IPS-18c (cell line): ENCODE measurements around the gene AMBP.

Source experiments
- H3K4me3 ChIP-seq: 2 replicates; pipeline ENCODE4 v1.7.0; 2013; ENCODE audit warnings: low read depth, mild to moderate bottlenecking, low read length, moderate library complexity; ENCODE audit not compliant: insufficient read depth
- H3K9me3 ChIP-seq: one replicate; pipeline ENCODE4 v1.6.1; 2013; ENCODE audit warnings: mild to moderate bottlenecking, low read length, moderate library complexity; ENCODE audit not compliant: control insufficient read depth, insufficient read depth

The AMBP gene

GRCh38 chr9:114061830-114062474 is 16.1 kb downstream of the AMBP start:
- Histone ChIP-seq H3K9me3 (peaks cover 2% of the 10 kb centered on the region), H3K4me3 (no peak overlapping the region)

GRCh38 chr9:114061292-114061691 is 16.8 kb downstream of the AMBP start:
- Histone ChIP-seq H3K4me3 (no peak overlapping the region), H3K9me3 (peaks cover 2% of the 10 kb centered on the region)

GRCh38 chr9:114060711-114061110 is 17.4 kb downstream of the AMBP start:
- Histone ChIP-seq H3K4me3 (no peak overlapping the region), H3K9me3 (peaks cover 2% of the 10 kb centered on the region)

DNA sequence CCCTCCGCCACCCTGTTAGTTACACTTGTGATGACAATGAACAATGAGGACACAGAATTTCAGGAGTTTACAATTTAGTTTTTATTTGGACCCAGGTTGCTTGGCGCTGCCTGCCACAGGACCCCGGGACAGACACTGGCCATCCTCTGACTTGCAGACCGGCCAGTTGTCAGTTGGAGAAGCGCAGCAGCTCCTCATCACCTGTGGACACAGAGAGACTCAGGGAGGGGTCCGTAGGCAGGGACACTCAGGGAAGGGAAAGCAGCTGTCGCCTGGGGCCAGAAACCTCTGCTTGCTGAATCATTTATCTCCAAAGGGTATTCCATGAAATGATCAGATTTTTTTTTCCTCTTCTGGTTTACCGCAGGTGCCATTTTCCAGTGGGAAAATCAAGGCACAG is 18.0 kb downstream of the AMBP start:
- Histone ChIP-seq H3K4me3 (no peak overlapping the region), H3K9me3 (peaks cover 2% of the 10 kb centered on the region)

DNA sequence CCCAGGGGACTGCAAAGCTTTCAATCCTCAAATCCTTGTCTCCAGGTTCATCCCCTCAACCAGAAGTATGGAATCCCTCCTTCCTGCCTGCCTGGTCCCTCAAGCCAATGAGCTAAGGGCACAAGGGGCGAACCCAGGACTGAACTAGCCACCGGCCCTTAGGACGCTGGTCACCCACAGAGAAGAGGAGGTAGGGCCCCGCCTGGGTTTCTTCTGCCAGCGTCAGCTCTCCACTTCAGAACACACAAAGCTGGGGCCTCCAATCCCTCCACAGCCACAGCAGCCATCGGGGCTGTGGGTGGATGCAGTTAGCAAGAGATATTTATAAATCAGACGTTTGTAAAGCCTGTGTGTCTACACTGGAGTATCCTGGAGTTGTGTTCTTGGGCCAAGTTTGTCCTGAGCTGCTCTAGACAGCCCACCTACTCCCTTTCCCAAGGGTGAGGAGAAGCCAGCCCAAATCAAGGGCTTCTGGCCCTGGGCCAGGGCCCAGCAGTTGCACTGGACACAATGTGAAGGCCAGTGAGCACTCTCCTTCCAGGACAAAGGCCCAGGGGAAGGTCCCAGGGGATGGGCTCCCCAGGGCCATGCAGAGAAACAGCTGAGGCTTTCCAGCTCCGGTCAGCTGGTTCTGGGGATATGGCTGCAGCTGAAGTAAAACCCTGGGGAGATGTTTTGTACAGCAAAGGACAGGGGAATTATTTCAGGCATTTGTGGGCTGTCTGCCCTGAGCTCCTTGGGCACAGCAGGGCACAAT is 18.9 kb downstream of the AMBP start:
- Histone ChIP-seq H3K4me3 (no peak overlapping the region), H3K9me3 (peaks cover 2% of the 10 kb centered on the region)

GRCh38 chr9:114058688-114059046 is 19.4 kb downstream of the AMBP start:
- H3K9me3 ChIP-seq: peaks cover 2% of the 10 kb centered on the region
- no peak overlapping the region for H3K4me3 ChIP-seq

- Histone ChIP-seq H3K9me3 (peaks cover 2% of the 10 kb centered on the region), H3K4me3 (no peak overlapping the region)
Measured at GRCh38 chr9:114057161-114057885, 20.8 kb downstream of the AMBP start.

GRCh38 chr9:114056527-114056926 is 21.6 kb downstream of the AMBP start:
- no peak overlapping the region for H3K4me3 ChIP-seq

GRCh38 chr9:114055894-114056293 is 22.2 kb downstream of the AMBP start:
- H3K9me3 ChIP-seq: peaks cover 2% of the 10 kb centered on the region
- H3K4me3 ChIP-seq: no peak overlapping the region

More at GRCh38 chr9:114056527-114056926, 21.6 kb downstream of the AMBP start:
- peaks cover 2% of the 10 kb centered on the region for H3K9me3 ChIP-seq

DNA sequence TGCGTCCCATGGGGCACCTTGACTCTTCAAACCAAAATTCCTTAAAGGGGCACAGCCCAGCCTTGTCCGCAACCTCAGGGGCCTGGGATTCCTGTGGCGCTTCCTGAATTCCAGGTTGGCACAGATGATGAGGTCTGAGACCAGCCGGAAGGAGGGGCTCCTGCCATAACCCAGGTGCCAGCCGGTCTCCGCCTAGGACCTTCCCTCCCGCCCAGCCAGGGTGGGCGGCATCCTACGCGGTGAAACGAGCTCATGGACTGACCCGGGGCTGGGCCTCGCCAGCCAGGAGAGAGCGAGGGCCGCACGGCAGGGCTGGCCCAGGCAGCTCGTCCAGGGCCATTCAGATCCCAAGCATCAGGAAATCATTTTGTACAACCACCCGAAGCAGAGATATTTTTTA is 23.0 kb downstream of the AMBP start:
- Histone ChIP-seq H3K9me3 (peaks cover 2% of the 10 kb centered on the region), H3K4me3 (no peak overlapping the region)

- Histone ChIP-seq H3K9me3 (peaks cover 2% of the 10 kb centered on the region), H3K4me3 (no peak overlapping the region)
Measured at GRCh38 chr9:114054191-114054690, 23.9 kb downstream of the AMBP start.

GRCh38 chr9:114053246-114054005 is 24.7 kb downstream of the AMBP start:
- Histone ChIP-seq H3K9me3 (peaks cover under 1% of the 10 kb centered on the region), H3K4me3 (no peak overlapping the region)

- no peak overlapping the region for H3K4me3 ChIP-seq
- H3K9me3 ChIP-seq: no peaks in the 10 kb centered on the region
Measured at GRCh38 chr9:114051706-114052105, 26.4 kb downstream of the AMBP start.

DNA sequence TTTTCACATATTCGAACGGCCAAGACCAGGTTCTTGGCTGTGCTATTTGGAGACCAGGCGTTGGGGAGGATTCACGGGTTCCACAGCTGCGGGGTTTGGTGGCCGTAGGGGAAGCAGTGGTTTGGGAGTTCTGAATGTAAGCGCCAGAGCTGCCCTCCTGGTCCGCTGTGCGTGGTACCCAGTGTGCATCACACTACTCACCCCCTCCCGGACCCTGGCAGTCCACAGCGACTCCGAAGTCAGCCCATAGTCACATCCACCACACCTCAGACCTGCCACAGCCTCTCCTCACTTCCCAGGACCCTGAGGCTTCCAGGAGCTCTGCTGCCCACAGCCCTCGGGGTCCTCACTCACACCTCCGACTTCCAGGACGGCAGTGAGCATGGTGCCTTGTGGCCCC is 26.8 kb downstream of the AMBP start:
- no peaks in the 10 kb centered on the region for H3K9me3 ChIP-seq
- no peak overlapping the region for H3K4me3 ChIP-seq

GRCh38 chr9:114050646-114051045 is 27.5 kb downstream of the AMBP start:
- Histone ChIP-seq H3K4me3 (no peak overlapping the region), H3K9me3 (no peaks in the 10 kb centered on the region)

GRCh38 chr9:114050226-114050568 is 27.9 kb downstream of the AMBP start:
- Histone ChIP-seq H3K4me3 (no peak overlapping the region), H3K9me3 (no peaks in the 10 kb centered on the region)

- no peaks in the 10 kb centered on the region for H3K9me3 ChIP-seq
- H3K4me3 ChIP-seq: no peak overlapping the region
Measured at GRCh38 chr9:114049441-114050225, 28.5 kb downstream of the AMBP start.
